Smooth muscle cell (in vitro differentiated cells): Measurements from ENCODE around the gene C12orf56. TPM values are rescaled to one million over a fixed set of nuclear protein-coding genes. Genes with fewer than 3 reads are reported as not detected.

Experiments used
- DNase-seq: peaks from one replicate; lab custom pipeline; 2025; ENCODE audit not compliant: unreplicated experiment; lab: John Stamatoyannopoulos, UW
- H2AFZ ChIP-seq: fragments of 200-600 bp; sonication (generic); 2 replicates; pipeline ENCODE4 v1.6.0; 2016; ENCODE audit warnings: antibody characterized with exemption, low read depth, mild to moderate bottlenecking
- H3F3A ChIP-seq: fragments of 200-600 bp; sonication (generic); 2 replicates; pipeline ENCODE4 v1.6.0; 2017; ENCODE audit warnings: antibody characterized with exemption, low read depth
- H3K27ac ChIP-seq: fragments of 200-600 bp; sonication (generic); 2 replicates; pipeline ENCODE4 v1.5.1; 2016; ENCODE audit warnings: low read depth, mild to moderate bottlenecking
- H3K27me3 ChIP-seq: fragments of 200-600 bp; sonication (generic); 2 replicates; pipeline ENCODE4 v1.6.1; 2016; ENCODE audit warnings: low read depth, mild to moderate bottlenecking
- H3K36me3 ChIP-seq: fragments of 200-600 bp; sonication (generic); 2 replicates; pipeline ENCODE4 v1.5.1; 2016; ENCODE audit warnings: low read depth
- H3K4me1 ChIP-seq: fragments of 200-600 bp; sonication (generic); 2 replicates; pipeline ENCODE4 v1.5.1; 2016; ENCODE audit warnings: low read depth
- H3K4me2 ChIP-seq: fragments of 200-600 bp; sonication (generic); 2 replicates; pipeline ENCODE4 v1.6.0; 2016; ENCODE audit warnings: mild to moderate bottlenecking
- H3K4me3 ChIP-seq: fragments of 200-600 bp; sonication (generic); 2 replicates; pipeline ENCODE4 v1.5.1; 2016; ENCODE audit warnings: mild to moderate bottlenecking
- H3K79me2 ChIP-seq: fragments of 200-600 bp; sonication (generic); 2 replicates; pipeline ENCODE4 v1.6.0; 2016; ENCODE audit warnings: low read depth, mild to moderate bottlenecking
- H3K9ac ChIP-seq: fragments of 200-600 bp; sonication (generic); 2 replicates; pipeline ENCODE4 v1.6.0; 2016; ENCODE audit warnings: low read depth
- H3K9me3 ChIP-seq: fragments of 200-600 bp; sonication (generic); replicated peaks from 2 replicates; pipeline ENCODE4 v1.5.1; 2016; ENCODE audit warnings: low read depth
- H4K20me1 ChIP-seq: fragments of 200-600 bp; sonication (generic); 2 replicates; pipeline ENCODE4 v1.6.0; 2016; ENCODE audit warnings: low read depth
- WGBS: methylation state at CpG from one replicate; pipeline ENCODE4 v1.1.7; 2016; ENCODE audit warnings: low lambda C conversion rate; 5-methylcytosine and 5-hydroxymethylcytosine counted together
- polyA plus RNA-seq: library from polyadenylated mRNA; unstranded; fragments of >200 nt; fragmentation: Nextera tagmentation; extraction: Ambion mirVana; gene quantifications from 2 replicates; pipeline ENCODE4 v1.2.1, GENCODE V29; 2016
- total RNA-seq: library from RNA; depleted of rRNA; stranded (reverse); fragments of >200 nt; gene quantifications from 2 replicates; pipeline ENCODE4 v1.2.3, GENCODE V29; 2014
- TF ChIP-seq, protein P1 (sequence below): fragments of 200-600 bp; sonication (generic); IDR thresholded peaks from 2 replicates; pipeline ENCODE4 v1.5.1; 2017; ENCODE audit warnings: borderline replicate concordance, mild to moderate bottlenecking, antibody characterized with exemption; ENCODE audit not compliant: insufficient read depth, poor library complexity, severe bottlenecking

The C12orf56 gene
- total and polyA plus RNA-seq, 2 experiments from 2014 or later: 0.67 to 1.1 TPM

DNA sequence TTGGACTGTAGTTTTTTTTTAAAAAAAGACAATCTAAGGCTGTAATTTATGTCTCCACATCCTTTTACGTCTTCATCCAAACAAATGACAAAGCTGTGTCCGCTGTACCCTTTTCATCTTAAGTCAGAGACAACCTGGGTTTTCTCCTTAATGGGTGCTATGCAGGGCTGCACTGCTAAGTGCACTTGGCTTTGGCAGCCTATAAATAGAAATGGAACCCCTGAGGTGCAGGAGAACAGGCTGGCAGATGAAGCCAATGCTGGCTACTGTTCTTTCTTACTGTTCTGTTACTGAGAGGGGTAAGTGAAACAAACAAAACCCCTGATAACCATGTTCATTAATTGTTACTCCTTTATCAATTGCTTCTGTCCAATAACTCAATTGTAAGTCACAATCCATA is 121.4 kb downstream of the C12orf56 start:
- TF ChIP-seq, protein P1, sequence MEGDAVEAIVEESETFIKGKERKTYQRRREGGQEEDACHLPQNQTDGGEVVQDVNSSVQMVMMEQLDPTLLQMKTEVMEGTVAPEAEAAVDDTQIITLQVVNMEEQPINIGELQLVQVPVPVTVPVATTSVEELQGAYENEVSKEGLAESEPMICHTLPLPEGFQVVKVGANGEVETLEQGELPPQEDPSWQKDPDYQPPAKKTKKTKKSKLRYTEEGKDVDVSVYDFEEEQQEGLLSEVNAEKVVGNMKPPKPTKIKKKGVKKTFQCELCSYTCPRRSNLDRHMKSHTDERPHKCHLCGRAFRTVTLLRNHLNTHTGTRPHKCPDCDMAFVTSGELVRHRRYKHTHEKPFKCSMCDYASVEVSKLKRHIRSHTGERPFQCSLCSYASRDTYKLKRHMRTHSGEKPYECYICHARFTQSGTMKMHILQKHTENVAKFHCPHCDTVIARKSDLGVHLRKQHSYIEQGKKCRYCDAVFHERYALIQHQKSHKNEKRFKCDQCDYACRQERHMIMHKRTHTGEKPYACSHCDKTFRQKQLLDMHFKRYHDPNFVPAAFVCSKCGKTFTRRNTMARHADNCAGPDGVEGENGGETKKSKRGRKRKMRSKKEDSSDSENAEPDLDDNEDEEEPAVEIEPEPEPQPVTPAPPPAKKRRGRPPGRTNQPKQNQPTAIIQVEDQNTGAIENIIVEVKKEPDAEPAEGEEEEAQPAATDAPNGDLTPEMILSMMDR: no peak
- WGBS: 75% methylated on average over 2 of the region's 2 CpGs

DNA sequence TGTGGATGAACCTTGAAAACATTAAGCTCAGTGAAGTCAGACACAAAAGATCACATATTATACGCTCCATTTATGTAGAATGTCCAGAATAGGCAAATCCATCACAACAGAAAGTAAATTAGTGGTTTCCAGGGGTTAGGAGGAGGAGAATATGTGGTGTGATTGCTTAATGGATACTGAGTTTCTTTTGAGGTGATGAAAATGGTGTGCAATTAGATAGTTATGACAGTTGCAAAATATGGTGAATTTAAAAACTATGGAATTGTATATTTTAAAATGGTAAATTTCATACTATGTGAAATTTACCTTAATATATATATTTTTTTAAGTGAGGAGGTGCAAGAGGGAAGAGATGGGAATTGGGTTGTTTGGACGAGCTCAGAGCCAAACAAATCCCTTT is 122.1 kb downstream of the C12orf56 start:
- Histone ChIP-seq H3K9ac (no peak overlapping the region), H3K4me3 (no peak overlapping the region), H3F3A (no peaks in the 10 kb centered on the region), H3K27me3 (no peaks in the 10 kb centered on the region), H3K4me2 (no peak overlapping the region), H3K27ac (no peak overlapping the region), H4K20me1 (no peaks in the 10 kb centered on the region), H3K36me3 (no peaks in the 10 kb centered on the region), H3K79me2 (no peaks in the 10 kb centered on the region), H3K9me3 (no peaks in the 10 kb centered on the region), H2AFZ (no peak overlapping the region), H3K4me1 (no peaks in the 10 kb centered on the region)
- DNase-seq: no peak
- WGBS: 43% methylated on average over 2 of the region's 2 CpGs
- TF ChIP-seq, protein P1: no peak

More for the DNA sequence above, 121.4 kb downstream of the C12orf56 start:
- H3K79me2 ChIP-seq: no peaks in the 10 kb centered on the region
- no peaks in the 10 kb centered on the region for H3K9me3 ChIP-seq
- no peak for DNase-seq
- no peak overlapping the region for H2AFZ ChIP-seq
- no peaks in the 10 kb centered on the region for H3F3A ChIP-seq
- H3K27me3 ChIP-seq: no peaks in the 10 kb centered on the region
- H3K4me3 ChIP-seq: no peak overlapping the region
- H3K27ac ChIP-seq: no peak overlapping the region
- H3K4me2 ChIP-seq: no peak overlapping the region
- H3K36me3 ChIP-seq: no peaks in the 10 kb centered on the region
- no peaks in the 10 kb centered on the region for H3K4me1 ChIP-seq
- H4K20me1 ChIP-seq: no peaks in the 10 kb centered on the region
- no peak overlapping the region for H3K9ac ChIP-seq

- Histone ChIP-seq H3K9me3 (no peaks in the 10 kb centered on the region), H2AFZ (no peak overlapping the region), H3K27ac (no peak overlapping the region), H3K4me2 (no peak overlapping the region), H3F3A (no peaks in the 10 kb centered on the region), H3K27me3 (no peaks in the 10 kb centered on the region), H3K4me3 (no peak overlapping the region), H4K20me1 (no peaks in the 10 kb centered on the region), H3K9ac (no peak overlapping the region), H3K4me1 (no peaks in the 10 kb centered on the region), H3K79me2 (no peaks in the 10 kb centered on the region), H3K36me3 (no peaks in the 10 kb centered on the region)
- WGBS: 92% methylated on average over 2 of the region's 2 CpGs
- DNase-seq: no peak
- TF ChIP-seq, protein P1: no peak
Measured at GRCh38 chr12:64265839-64266238, 124.7 kb downstream of the C12orf56 start.

DNA sequence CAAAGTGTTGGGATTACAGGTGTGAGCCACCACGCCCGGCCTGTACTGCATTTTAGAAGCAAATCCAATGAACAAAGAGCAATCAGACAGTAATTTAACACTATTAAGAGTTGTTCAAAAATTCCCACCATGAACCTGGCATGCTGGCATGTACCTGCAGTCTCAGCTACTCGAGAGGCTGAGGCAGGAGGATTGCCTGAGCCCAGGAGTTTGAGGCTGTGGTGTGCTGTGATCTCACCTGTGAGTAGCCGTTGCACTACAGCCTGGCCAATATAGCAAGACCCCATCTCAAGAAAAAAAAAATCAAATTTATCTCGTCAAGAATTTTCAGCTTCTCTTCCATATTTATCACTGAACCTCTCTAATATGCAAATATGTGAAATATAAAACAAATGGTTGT is 128.7 kb downstream of the C12orf56 start:
- no peaks in the 10 kb centered on the region for H4K20me1 ChIP-seq

More for the DNA sequence above, 128.7 kb downstream of the C12orf56 start:
- no peaks in the 10 kb centered on the region for H3F3A ChIP-seq
- no peak for DNase-seq
- H3K27ac ChIP-seq: no peak overlapping the region
- no peak overlapping the region for H3K9ac ChIP-seq
- WGBS: 92% methylated on average over 5 of the region's 5 CpGs
- no peak overlapping the region for H2AFZ ChIP-seq
- TF ChIP-seq, protein P1: no peak
- no peaks in the 10 kb centered on the region for H3K9me3 ChIP-seq
- no peaks in the 10 kb centered on the region for H3K79me2 ChIP-seq
- H3K4me1 ChIP-seq: no peaks in the 10 kb centered on the region
- no peaks in the 10 kb centered on the region for H3K27me3 ChIP-seq
- H3K36me3 ChIP-seq: no peaks in the 10 kb centered on the region
- H3K4me2 ChIP-seq: no peak overlapping the region
- no peak overlapping the region for H3K4me3 ChIP-seq
